C4-2B (cell line): Measurements from ENCODE around the gene PSAP.

Experiments used
- ZFX ChIP-seq: fragments of 450-650 bp; IDR thresholded peaks from 2 replicates; pipeline ENCODE4 v1.6.1; 2017
- TF ChIP-seq, protein P1 (sequence below): fragments of 450-650 bp; conservative IDR thresholded peaks from 2 replicates; pipeline ENCODE4 v1.5.1; 2017; ENCODE audit warnings: mild to moderate bottlenecking

DNA sequence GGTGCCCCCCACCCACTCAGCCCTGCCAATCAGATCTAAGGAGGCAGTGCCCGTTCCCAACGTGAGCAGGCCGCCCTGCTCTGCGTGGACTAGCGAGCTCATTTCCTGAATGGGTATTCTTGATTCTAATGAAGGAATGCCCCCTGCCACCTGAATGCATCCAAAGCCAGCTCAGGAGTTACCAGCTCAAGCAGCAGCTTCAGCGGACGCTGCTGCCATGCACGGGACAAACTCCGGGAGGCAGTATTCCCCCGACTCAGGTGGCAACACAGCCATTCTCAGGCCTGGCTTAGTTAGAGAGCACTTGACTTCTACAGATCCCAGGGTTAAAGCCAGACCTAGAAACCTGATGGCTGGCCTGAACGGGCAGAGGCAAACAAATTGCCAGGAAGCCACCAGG lies 25.8 kb downstream of the PSAP start:
- TF ChIP-seq, protein P1, sequence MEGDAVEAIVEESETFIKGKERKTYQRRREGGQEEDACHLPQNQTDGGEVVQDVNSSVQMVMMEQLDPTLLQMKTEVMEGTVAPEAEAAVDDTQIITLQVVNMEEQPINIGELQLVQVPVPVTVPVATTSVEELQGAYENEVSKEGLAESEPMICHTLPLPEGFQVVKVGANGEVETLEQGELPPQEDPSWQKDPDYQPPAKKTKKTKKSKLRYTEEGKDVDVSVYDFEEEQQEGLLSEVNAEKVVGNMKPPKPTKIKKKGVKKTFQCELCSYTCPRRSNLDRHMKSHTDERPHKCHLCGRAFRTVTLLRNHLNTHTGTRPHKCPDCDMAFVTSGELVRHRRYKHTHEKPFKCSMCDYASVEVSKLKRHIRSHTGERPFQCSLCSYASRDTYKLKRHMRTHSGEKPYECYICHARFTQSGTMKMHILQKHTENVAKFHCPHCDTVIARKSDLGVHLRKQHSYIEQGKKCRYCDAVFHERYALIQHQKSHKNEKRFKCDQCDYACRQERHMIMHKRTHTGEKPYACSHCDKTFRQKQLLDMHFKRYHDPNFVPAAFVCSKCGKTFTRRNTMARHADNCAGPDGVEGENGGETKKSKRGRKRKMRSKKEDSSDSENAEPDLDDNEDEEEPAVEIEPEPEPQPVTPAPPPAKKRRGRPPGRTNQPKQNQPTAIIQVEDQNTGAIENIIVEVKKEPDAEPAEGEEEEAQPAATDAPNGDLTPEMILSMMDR: no peak
- no peak for TF ChIP-seq ZFX
